ENCODE data around the gene MRPL16.

DNA sequence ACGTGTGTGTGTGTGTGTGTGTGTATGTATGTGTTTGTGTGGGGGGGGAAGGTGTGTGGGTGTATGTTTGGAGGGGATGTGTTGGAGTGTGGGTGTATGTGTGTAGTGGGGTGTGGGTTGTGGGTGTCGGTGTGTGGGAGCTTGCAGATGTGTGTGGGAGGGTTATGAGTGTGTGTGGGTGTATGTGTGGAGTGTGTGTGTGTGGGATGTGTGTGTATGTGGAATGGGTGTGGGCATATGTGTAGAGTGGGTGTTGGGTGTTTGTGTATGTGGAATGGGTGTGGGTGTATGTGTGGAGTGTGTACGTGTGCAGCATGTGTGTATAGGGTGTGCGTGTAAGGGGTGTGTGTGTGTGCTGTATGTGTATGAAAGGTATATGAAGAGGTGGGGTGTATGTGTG is 40.8 kb downstream of the MRPL16 start:
- TF ChIP-seq EGR1 (IDR thresholded peaks at IDR 0.05), result no peak
- no peak for TF ChIP-seq CREB1 (IDR thresholded peaks at IDR 0.05; ENCODE audit: low read depth)
- TF ChIP-seq NFIC (IDR thresholded peaks at IDR 0.05), result no peak
- TF ChIP-seq MAX (IDR thresholded peaks at IDR 0.05), result no peak
- no peak for TF ChIP-seq RAD21 (IDR thresholded peaks at IDR 0.05; ENCODE audit: low read depth)
- TF ChIP-seq REST (IDR thresholded peaks at IDR 0.05; ENCODE audit: low read depth), result no peak
- no peak for TF ChIP-seq TAF1 (IDR thresholded peaks at IDR 0.05; ENCODE audit: low read depth)
- no peak for TF ChIP-seq YY1 (IDR thresholded peaks at IDR 0.05; ENCODE audit: low read depth)

Measured in Ishikawa (cell line).